Measurements from ENCODE around the gene PDCD1. TPM values are rescaled to one million over a fixed set of nuclear protein-coding genes. Genes with fewer than 3 reads are reported as not detected.

PDCD1 gene
- total RNA-seq, 1 donor from 2014 or later = 1.8 TPM

GRCh38 chr2:241867776-241868420, 9.2 kb upstream of the PDCD1 start:
- H3K4me1 ChIP-seq = no peaks in the 10 kb centered on the region
- no peaks in the 10 kb centered on the region for H3K36me3 ChIP-seq
- H3K27ac ChIP-seq = peak overlapping the region; percentile 18
- H3K27me3 ChIP-seq = peaks cover 27% of the 10 kb centered on the region
- no peak for TF ChIP-seq CTCF (IDR thresholded peaks at IDR 0.05)
- no peak overlapping the region for H3K4me3 ChIP-seq
- ATAC-seq = peak; percentile 8
- intact Hi-C loops (cut with DNase I) = no loop called here
- no peak for DNase-seq
- H3K9me3 ChIP-seq = no peaks in the 10 kb centered on the region

GRCh38 chr2:241866790-241867645, 8.3 kb upstream of the PDCD1 start:
- no peak overlapping the region for H3K4me3 ChIP-seq
- intact Hi-C loops (cut with DNase I) = no loop called here
- no peaks in the 10 kb centered on the region for H3K9me3 ChIP-seq
- H3K4me1 ChIP-seq = no peaks in the 10 kb centered on the region
- H3K27me3 ChIP-seq = peaks cover 36% of the 10 kb centered on the region
- DNase-seq (no peak), ATAC-seq (no peak)
- no peaks in the 10 kb centered on the region for H3K36me3 ChIP-seq
- no peak overlapping the region for H3K27ac ChIP-seq
- no peak for TF ChIP-seq CTCF (IDR thresholded peaks at IDR 0.05)

GRCh38 chr2:241865957-241866789, 7.5 kb upstream of the PDCD1 start:
- Histone ChIP-seq H3K27ac (no peak overlapping the region), H3K27me3 (peaks cover 36% of the 10 kb centered on the region)
- intact Hi-C loops (cut with DNase I) = no loop called here

GRCh38 chr2:241865416-241865956, 6.8 kb upstream of the PDCD1 start:
- Histone ChIP-seq H3K27me3 (peaks cover 40% of the 10 kb centered on the region), H3K4me1 (peaks cover 3% of the 10 kb centered on the region), H3K9me3 (no peaks in the 10 kb centered on the region), H3K27ac (no peak overlapping the region), H3K4me3 (no peak overlapping the region), H3K36me3 (no peaks in the 10 kb centered on the region)
- ATAC-seq (no peak), DNase-seq (no peak)
- intact Hi-C loops (cut with DNase I) = no loop called here
- TF ChIP-seq CTCF (IDR thresholded peaks at IDR 0.05) = no peak

More at GRCh38 chr2:241865957-241866789, 7.5 kb upstream of the PDCD1 start:
- Histone ChIP-seq H3K36me3 (no peaks in the 10 kb centered on the region), H3K9me3 (no peaks in the 10 kb centered on the region), H3K4me1 (no peaks in the 10 kb centered on the region), H3K4me3 (no peak overlapping the region)
- DNase-seq = no peak
- ATAC-seq = no peak
- no peak for TF ChIP-seq CTCF (IDR thresholded peaks at IDR 0.05)

- Histone ChIP-seq H3K4me3 (no peak overlapping the region), H3K9me3 (no peaks in the 10 kb centered on the region), H3K36me3 (no peaks in the 10 kb centered on the region), H3K27me3 (peaks cover 44% of the 10 kb centered on the region), H3K27ac (no peak overlapping the region), H3K4me1 (peaks cover 9% of the 10 kb centered on the region)
- intact Hi-C loops (cut with DNase I) = no loop called here
- ATAC-seq (no peak), DNase-seq (no peak)
- no peak for TF ChIP-seq CTCF (IDR thresholded peaks at IDR 0.05)
Measured at GRCh38 chr2:241864850-241865213, 6.1 kb upstream of the PDCD1 start.
